HG02571 (cell line): Measurements from ENCODE around the gene IGF2R.
"Not testable (repeated sequence)": the region's sequence is repeated elsewhere in the genome, so short reads cannot be mapped to it uniquely, and the experiment has no call there.

Experiments
- ATAC-seq: cut with Tn5 transposase; IDR thresholded peaks from one replicate; pipeline ENCODE4 v1.9.1; 2021; ENCODE audit warnings: mild to moderate bottlenecking, moderate library complexity; ENCODE audit not compliant: unreplicated experiment

The IGF2R gene

GRCh38 chr6:160090442-160091239 lies 121.8 kb downstream of the IGF2R start:
- not testable (repeated sequence) for ATAC-seq

GRCh38 chr6:160092176-160092575 lies 123.3 kb downstream of the IGF2R start:
- ATAC-seq, result not testable (repeated sequence)

- ATAC-seq, result no peak
Observed at GRCh38 chr6:160092602-160093001, 123.7 kb downstream of the IGF2R start.

GRCh38 chr6:160093061-160093460 lies 124.2 kb downstream of the IGF2R start:
- ATAC-seq, result no peak

GRCh38 chr6:160093946-160094345 lies 125.1 kb downstream of the IGF2R start:
- ATAC-seq, result no peak

GRCh38 chr6:160095146-160095845 lies 126.4 kb downstream of the IGF2R start:
- ATAC-seq, result no peak

GRCh38 chr6:160101277-160102205 lies 132.7 kb downstream of the IGF2R start:
- ATAC-seq, result no peak

- ATAC-seq, result no peak
Observed at GRCh38 chr6:160102399-160102798, 133.5 kb downstream of the IGF2R start.

GRCh38 chr6:160102956-160103824 lies 134.3 kb downstream of the IGF2R start:
- no peak for ATAC-seq

GRCh38 chr6:160103825-160104100 lies 134.9 kb downstream of the IGF2R start:
- no peak for ATAC-seq

- no peak for ATAC-seq
Observed at GRCh38 chr6:160104821-160105517, 136.1 kb downstream of the IGF2R start.

- no peak for ATAC-seq
Observed at GRCh38 chr6:160106010-160106409, 137.1 kb downstream of the IGF2R start.

- ATAC-seq, result no peak
Observed at GRCh38 chr6:160106701-160107100, 137.8 kb downstream of the IGF2R start.

- ATAC-seq, result no peak
Observed at GRCh38 chr6:160108077-160108476, 139.2 kb downstream of the IGF2R start.

GRCh38 chr6:160110586-160111123 lies 141.8 kb downstream of the IGF2R start:
- ATAC-seq, result no peak

GRCh38 chr6:160111806-160112205 lies 142.9 kb downstream of the IGF2R start:
- no peak for ATAC-seq

GRCh38 chr6:160112628-160113299 lies 143.9 kb downstream of the IGF2R start:
- ATAC-seq, result no peak

- not testable (repeated sequence) for ATAC-seq
Observed at GRCh38 chr6:160114536-160114935, 145.7 kb downstream of the IGF2R start.

GRCh38 chr6:160115421-160115820 lies 146.5 kb downstream of the IGF2R start:
- no peak for ATAC-seq
